OCI-M2 (cell line): Measurements from ENCODE around the gene MRC2.

Experiments
- DNase-seq: peaks from one replicate; lab custom pipeline; 2025; ENCODE audit not compliant: unreplicated experiment; lab: John Stamatoyannopoulos, UW

The MRC2 gene

GRCh38 chr17:62631936-62632924 lies 4.8 kb downstream of the MRC2 start:
- DNase-seq: no peak

GRCh38 chr17:62637809-62638208 lies 10.3 kb downstream of the MRC2 start:
- no peak for DNase-seq

GRCh38 chr17:62641153-62641552 lies 13.7 kb downstream of the MRC2 start:
- DNase-seq: no peak

GRCh38 chr17:62641951-62642350 lies 14.5 kb downstream of the MRC2 start:
- no peak for DNase-seq

- no peak for DNase-seq
Observed at GRCh38 chr17:62643496-62643895, 16.0 kb downstream of the MRC2 start.

GRCh38 chr17:62644487-62645173 lies 17.2 kb downstream of the MRC2 start:
- DNase-seq: no peak

GRCh38 chr17:62648251-62648955 lies 20.9 kb downstream of the MRC2 start:
- no peak for DNase-seq

GRCh38 chr17:62648956-62649294 lies 21.5 kb downstream of the MRC2 start:
- DNase-seq: no peak

- no peak for DNase-seq
Observed at GRCh38 chr17:62649570-62649969, 22.1 kb downstream of the MRC2 start.

- no peak for DNase-seq
Observed at GRCh38 chr17:62650587-62650986, 23.1 kb downstream of the MRC2 start.

GRCh38 chr17:62652251-62653001 lies 25.0 kb downstream of the MRC2 start:
- no peak for DNase-seq

GRCh38 chr17:62653002-62653825 lies 25.7 kb downstream of the MRC2 start:
- no peak for DNase-seq

- DNase-seq: no peak
Observed at GRCh38 chr17:62653826-62654761, 26.6 kb downstream of the MRC2 start.

GRCh38 chr17:62655656-62656055 lies 28.2 kb downstream of the MRC2 start:
- DNase-seq: no peak

GRCh38 chr17:62656446-62656845 lies 29.0 kb downstream of the MRC2 start:
- no peak for DNase-seq

- DNase-seq: no peak
Observed at GRCh38 chr17:62657145-62657665, 29.7 kb downstream of the MRC2 start.

GRCh38 chr17:62657690-62658089 lies 30.2 kb downstream of the MRC2 start:
- DNase-seq: no peak

- DNase-seq: no peak
Observed at GRCh38 chr17:62658136-62658920, 30.9 kb downstream of the MRC2 start.
